ENCODE data around the gene TMEM178B.

TMEM178B gene

DNA sequence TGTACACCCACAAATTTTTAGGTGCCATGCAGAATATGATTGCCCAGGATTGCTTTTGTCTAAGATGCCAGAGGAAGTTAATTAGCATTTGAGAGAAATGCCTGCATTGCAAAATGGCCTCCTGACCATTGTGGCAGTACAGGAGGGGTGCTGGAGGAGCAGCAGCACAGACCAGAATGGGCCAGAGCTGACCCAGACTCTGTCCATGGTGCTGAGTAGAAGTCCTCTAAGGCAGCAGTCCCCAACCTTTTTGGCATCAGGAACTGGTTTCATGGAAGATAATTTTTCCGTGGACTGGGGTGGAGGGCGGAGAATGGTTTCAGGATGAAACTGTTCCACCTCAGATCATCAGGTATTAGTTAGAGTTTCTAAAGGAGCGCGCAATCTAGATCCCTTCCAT, 259.6 kb downstream of the TMEM178B start:
- no peaks in the 10 kb centered on the region for H4K20me1 ChIP-seq (ENCODE audit: insufficient read depth)
- TF ChIP-seq CTCF (conservative IDR thresholded peaks at IDR 0.05; ENCODE audit: low read depth, low read length) = no peak
- no peak overlapping the region for H2AFZ ChIP-seq (ENCODE audit: low read depth)
- H3K9ac ChIP-seq = no peak overlapping the region
- no peak overlapping the region for H3K27ac ChIP-seq
- no peak overlapping the region for H3K4me2 ChIP-seq
- H3K27me3 ChIP-seq (ENCODE audit: insufficient read depth, low read depth) = no peaks in the 10 kb centered on the region
- peaks cover 4% of the 10 kb centered on the region for H3K4me1 ChIP-seq (ENCODE audit: low read depth, poor library complexity, severe bottlenecking)
- H3K36me3 ChIP-seq (ENCODE audit: insufficient read depth) = no peaks in the 10 kb centered on the region
- no peak overlapping the region for H3K4me3 ChIP-seq (IDR thresholded peaks at IDR 0.05; ENCODE audit: insufficient read depth, low read depth, low read length)
- no peaks in the 10 kb centered on the region for H3K79me2 ChIP-seq (ENCODE audit: insufficient read depth, low read depth)

- H3K79me2 ChIP-seq (ENCODE audit: insufficient read depth, low read depth) = no peaks in the 10 kb centered on the region
- H3K9ac ChIP-seq = no peak overlapping the region
- no peak overlapping the region for H3K4me3 ChIP-seq (IDR thresholded peaks at IDR 0.05; ENCODE audit: insufficient read depth, low read depth, low read length)
- no peaks in the 10 kb centered on the region for H3K36me3 ChIP-seq (ENCODE audit: insufficient read depth)
- H2AFZ ChIP-seq (ENCODE audit: low read depth) = no peak overlapping the region
- no peak for TF ChIP-seq CTCF (conservative IDR thresholded peaks at IDR 0.05; ENCODE audit: low read depth, low read length)
- no peak overlapping the region for H3K27ac ChIP-seq
- no peak overlapping the region for H3K4me2 ChIP-seq
- H3K4me1 ChIP-seq (ENCODE audit: low read depth, poor library complexity, severe bottlenecking) = no peaks in the 10 kb centered on the region
- H4K20me1 ChIP-seq (ENCODE audit: insufficient read depth) = no peaks in the 10 kb centered on the region
- H3K27me3 ChIP-seq (ENCODE audit: insufficient read depth, low read depth) = no peaks in the 10 kb centered on the region
Observed at GRCh38 chr7:141335164-141335563, 261.3 kb downstream of the TMEM178B start.

- no peaks in the 10 kb centered on the region for H3K79me2 ChIP-seq (ENCODE audit: insufficient read depth, low read depth)
- no peak overlapping the region for H3K27ac ChIP-seq
- H3K4me2 ChIP-seq = no peak overlapping the region
- H3K36me3 ChIP-seq (ENCODE audit: insufficient read depth) = no peaks in the 10 kb centered on the region
- H3K4me1 ChIP-seq (ENCODE audit: low read depth, poor library complexity, severe bottlenecking) = no peaks in the 10 kb centered on the region
- H3K4me3 ChIP-seq (IDR thresholded peaks at IDR 0.05; ENCODE audit: insufficient read depth, low read depth, low read length) = no peak overlapping the region
- no peak overlapping the region for H3K9ac ChIP-seq
- no peaks in the 10 kb centered on the region for H4K20me1 ChIP-seq (ENCODE audit: insufficient read depth)
- H3K27me3 ChIP-seq (ENCODE audit: insufficient read depth, low read depth) = no peaks in the 10 kb centered on the region
- no peak for TF ChIP-seq CTCF (conservative IDR thresholded peaks at IDR 0.05; ENCODE audit: low read depth, low read length)
- H2AFZ ChIP-seq (ENCODE audit: low read depth) = no peak overlapping the region
Observed at GRCh38 chr7:141339603-141340002, 265.7 kb downstream of the TMEM178B start.

DNA sequence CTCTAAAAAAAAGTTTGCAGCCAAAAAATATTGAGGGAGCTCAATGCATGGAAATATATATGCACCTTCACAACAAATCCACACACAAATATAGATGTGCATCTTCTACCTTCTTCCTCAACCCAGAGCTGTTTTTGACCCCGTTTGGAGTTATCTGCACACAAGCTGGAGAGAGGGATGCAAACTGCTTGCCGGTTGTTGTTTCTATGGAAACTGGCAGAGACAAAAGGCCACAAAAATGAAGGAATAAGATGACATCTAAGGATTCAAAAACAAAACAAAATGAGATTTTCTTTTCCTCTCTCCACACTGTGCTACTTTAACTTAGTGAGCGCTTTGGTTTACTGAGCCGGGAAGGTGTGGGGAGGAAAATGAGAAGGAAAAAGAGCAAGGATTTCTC, 267.1 kb downstream of the TMEM178B start:
- Histone ChIP-seq H3K9ac (no peak overlapping the region), H2AFZ (ENCODE audit: low read depth) (no peak overlapping the region), H3K36me3 (ENCODE audit: insufficient read depth) (no peaks in the 10 kb centered on the region), H3K4me3 (IDR thresholded peaks at IDR 0.05; ENCODE audit: insufficient read depth, low read depth, low read length) (no peak overlapping the region), H3K4me1 (ENCODE audit: low read depth, poor library complexity, severe bottlenecking) (no peaks in the 10 kb centered on the region), H3K27me3 (ENCODE audit: insufficient read depth, low read depth) (no peaks in the 10 kb centered on the region), H3K27ac (no peak overlapping the region), H4K20me1 (ENCODE audit: insufficient read depth) (no peaks in the 10 kb centered on the region), H3K79me2 (ENCODE audit: insufficient read depth, low read depth) (no peaks in the 10 kb centered on the region), H3K4me2 (no peak overlapping the region)
- TF ChIP-seq CTCF (conservative IDR thresholded peaks at IDR 0.05; ENCODE audit: low read depth, low read length) = no peak
